BE2C (cell line): Measurements from ENCODE around the gene SH3RF3.

Experiments
- DNase-seq: peaks from one replicate; pipeline ENCODE4 v3.0.0-alpha.2; 2020
- H3K27me3 ChIP-seq: fragments of 250-450 bp; sonication (Bioruptor Pico); 2 replicates; pipeline ENCODE4 v1.5.1; 2020; ENCODE audit warnings: mild to moderate bottlenecking
- H3K36me3 ChIP-seq: fragments of 250-450 bp; sonication (Bioruptor Pico); 2 replicates; pipeline ENCODE4 v1.5.1; 2020; ENCODE audit warnings: mild to moderate bottlenecking
- H3K4me1 ChIP-seq: fragments of 250-450 bp; sonication (Bioruptor Pico); 2 replicates; pipeline ENCODE4 v1.5.1; 2020
- H3K4me3 ChIP-seq: 2 replicates; pipeline ENCODE4 v1.5.1; 2011; ENCODE audit warnings: low read depth, low read length
- H3K9me3 ChIP-seq: fragments of 250-450 bp; sonication (Bioruptor Pico); 2 replicates; pipeline ENCODE4 v1.5.1; 2020
- TF ChIP-seq, protein P1 (sequence below): IDR thresholded peaks from 2 replicates; pipeline ENCODE4 v1.5.1; 2012; ENCODE audit warnings: mild to moderate bottlenecking, low read depth, low read length

The SH3RF3 gene

DNA sequence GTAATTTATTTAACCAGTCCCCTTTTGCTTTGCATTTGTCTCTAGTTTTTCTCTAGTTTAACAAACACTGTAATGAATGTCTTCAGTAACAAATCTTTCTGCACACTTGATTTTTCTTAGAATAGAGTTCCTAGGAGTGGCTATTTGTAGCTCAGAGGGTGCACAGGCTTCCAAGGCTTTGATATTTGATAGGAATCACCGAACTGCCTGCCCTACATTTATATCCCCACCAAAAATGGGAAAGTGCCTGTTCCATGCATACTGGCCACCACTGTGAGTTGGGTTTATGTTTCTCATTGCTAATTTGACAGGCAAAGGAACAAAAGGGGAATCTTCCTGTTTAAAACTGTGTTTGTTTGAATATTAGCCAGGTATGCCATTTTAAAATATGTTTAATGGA is 238.7 kb downstream of the SH3RF3 start:
- DNase-seq: no peak

DNA sequence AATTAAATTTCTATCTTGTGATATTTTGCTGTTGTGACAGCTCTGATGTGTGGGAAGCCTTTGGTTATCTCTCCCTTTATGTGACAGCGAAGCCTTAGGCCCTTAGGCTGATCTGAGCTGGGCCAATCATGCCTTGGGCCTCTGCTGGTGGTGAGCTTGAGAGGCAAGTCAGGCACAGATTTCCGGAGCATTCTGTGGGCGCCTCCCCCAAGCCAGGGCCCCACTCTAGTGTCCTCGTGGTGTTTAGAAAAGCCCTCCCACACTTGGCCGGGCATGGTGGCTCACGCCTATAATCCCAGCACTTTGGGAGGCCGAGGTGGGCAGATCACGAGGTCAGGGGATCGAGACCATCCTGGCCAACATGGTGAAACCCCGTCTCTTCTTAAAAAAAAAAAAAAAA is 239.8 kb downstream of the SH3RF3 start:
- no peak for DNase-seq
- TF ChIP-seq, protein P1, sequence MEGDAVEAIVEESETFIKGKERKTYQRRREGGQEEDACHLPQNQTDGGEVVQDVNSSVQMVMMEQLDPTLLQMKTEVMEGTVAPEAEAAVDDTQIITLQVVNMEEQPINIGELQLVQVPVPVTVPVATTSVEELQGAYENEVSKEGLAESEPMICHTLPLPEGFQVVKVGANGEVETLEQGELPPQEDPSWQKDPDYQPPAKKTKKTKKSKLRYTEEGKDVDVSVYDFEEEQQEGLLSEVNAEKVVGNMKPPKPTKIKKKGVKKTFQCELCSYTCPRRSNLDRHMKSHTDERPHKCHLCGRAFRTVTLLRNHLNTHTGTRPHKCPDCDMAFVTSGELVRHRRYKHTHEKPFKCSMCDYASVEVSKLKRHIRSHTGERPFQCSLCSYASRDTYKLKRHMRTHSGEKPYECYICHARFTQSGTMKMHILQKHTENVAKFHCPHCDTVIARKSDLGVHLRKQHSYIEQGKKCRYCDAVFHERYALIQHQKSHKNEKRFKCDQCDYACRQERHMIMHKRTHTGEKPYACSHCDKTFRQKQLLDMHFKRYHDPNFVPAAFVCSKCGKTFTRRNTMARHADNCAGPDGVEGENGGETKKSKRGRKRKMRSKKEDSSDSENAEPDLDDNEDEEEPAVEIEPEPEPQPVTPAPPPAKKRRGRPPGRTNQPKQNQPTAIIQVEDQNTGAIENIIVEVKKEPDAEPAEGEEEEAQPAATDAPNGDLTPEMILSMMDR: no peak
- Histone ChIP-seq H3K9me3 (no peaks in the 10 kb centered on the region), H3K4me3 (no peak overlapping the region), H3K27me3 (no peaks in the 10 kb centered on the region), H3K36me3 (no peaks in the 10 kb centered on the region), H3K4me1 (no peaks in the 10 kb centered on the region)

More for the DNA sequence above, 238.7 kb downstream of the SH3RF3 start:
- Histone ChIP-seq H3K27me3 (no peaks in the 10 kb centered on the region), H3K36me3 (no peaks in the 10 kb centered on the region), H3K9me3 (no peaks in the 10 kb centered on the region), H3K4me1 (no peaks in the 10 kb centered on the region), H3K4me3 (no peak overlapping the region)
- TF ChIP-seq, protein P1: no peak

GRCh38 chr2:109369671-109370191 is 240.7 kb downstream of the SH3RF3 start:
- H3K27me3 ChIP-seq: no peaks in the 10 kb centered on the region
- H3K36me3 ChIP-seq: no peaks in the 10 kb centered on the region
- DNase-seq: no peak
- no peaks in the 10 kb centered on the region for H3K9me3 ChIP-seq
- no peak overlapping the region for H3K4me3 ChIP-seq
- H3K4me1 ChIP-seq: no peaks in the 10 kb centered on the region
- TF ChIP-seq, protein P1: no peak

GRCh38 chr2:109370399-109371035 is 241.5 kb downstream of the SH3RF3 start:
- Histone ChIP-seq H3K27me3 (no peaks in the 10 kb centered on the region), H3K4me3 (no peak overlapping the region)

GRCh38 chr2:109371481-109372170 is 242.6 kb downstream of the SH3RF3 start:
- no peaks in the 10 kb centered on the region for H3K27me3 ChIP-seq
- H3K4me3 ChIP-seq: no peak overlapping the region
- DNase-seq: no peak
- no peaks in the 10 kb centered on the region for H3K4me1 ChIP-seq
- no peaks in the 10 kb centered on the region for H3K9me3 ChIP-seq
- TF ChIP-seq, protein P1: no peak
- H3K36me3 ChIP-seq: no peaks in the 10 kb centered on the region

More at GRCh38 chr2:109370399-109371035, 241.5 kb downstream of the SH3RF3 start:
- TF ChIP-seq, protein P1: no peak
- no peaks in the 10 kb centered on the region for H3K4me1 ChIP-seq
- no peaks in the 10 kb centered on the region for H3K9me3 ChIP-seq
- DNase-seq: no peak
- no peaks in the 10 kb centered on the region for H3K36me3 ChIP-seq

DNA sequence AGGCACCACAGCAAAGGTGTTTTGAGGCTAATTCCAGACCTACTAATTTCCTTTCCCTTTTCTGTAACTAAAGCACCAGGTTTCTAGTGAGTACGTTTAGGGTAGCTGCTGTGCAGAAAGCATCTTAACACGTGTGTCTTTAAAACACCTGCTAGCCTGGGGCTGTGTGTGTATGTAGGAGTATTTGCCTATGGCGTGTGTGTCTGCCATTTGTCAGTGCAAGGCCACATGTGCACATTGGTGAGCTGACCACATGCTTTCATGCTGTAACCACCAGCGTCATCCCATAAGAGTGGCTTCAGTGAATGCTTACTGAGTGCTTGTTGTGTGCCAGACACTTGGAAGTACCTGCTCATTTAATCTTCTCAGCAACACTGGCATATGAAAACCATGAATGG is 243.2 kb downstream of the SH3RF3 start:
- no peaks in the 10 kb centered on the region for H3K9me3 ChIP-seq
- no peak for DNase-seq
- H3K36me3 ChIP-seq: no peaks in the 10 kb centered on the region
- H3K27me3 ChIP-seq: no peaks in the 10 kb centered on the region
- H3K4me3 ChIP-seq: no peak overlapping the region
- H3K4me1 ChIP-seq: no peaks in the 10 kb centered on the region
- TF ChIP-seq, protein P1: no peak
